Panc1 (cell line): Measurements from ENCODE around the gene FKBP4. TPM values are rescaled to one million over a fixed set of nuclear protein-coding genes. Genes with fewer than 3 reads are reported as not detected.

ENCODE experiments used
- ATAC-seq: fragments of 200-7000 bp; cut with Tn5 transposase; 2 replicates; pipeline ENCODE4 v1.9.1; 2020; ENCODE audit warnings: mild to moderate bottlenecking, moderate library complexity
- BruUV-seq: library from RNA; stranded (reverse); fragments of 400-500 nt; replicated peaks from 2 replicates; lab custom pipeline; 2021; lab: Mats Ljungman, UMichigan
- CTCF ChIA-PET: fragments of 300-600 bp; sonication (Branson Sonifier 250); formaldehyde crosslinking; loops from one replicate; lab custom pipeline; 2022; ENCODE audit warnings: antibody characterized with exemption; lab: Charles Lee
- POLR2A ChIA-PET: fragments of 300-600 bp; sonication (Branson Sonifier 250); formaldehyde crosslinking; loops from one replicate; lab custom pipeline; 2022; ENCODE audit warnings: antibody characterized with exemption; lab: Charles Lee
- DNase-seq: peaks from one replicate; pipeline ENCODE4 v3.0.0-alpha.2; 2010; ENCODE audit warnings: low read depth, low spot score
- H3K27ac ChIP-seq: 2 replicates; pipeline ENCODE4 v1.5.1; 2011; ENCODE audit warnings: mild to moderate bottlenecking, low read length, inconsistent platforms
- H3K27me3 ChIP-seq: fragments of 200-500 bp; sonication (Bioruptor generic); 2 replicates; pipeline ENCODE4 v1.6.0; 2014; ENCODE audit warnings: low read length, inconsistent platforms; ENCODE audit not compliant: control insufficient read depth, insufficient read depth
- H3K36me3 ChIP-seq: fragments of 200-500 bp; sonication (Bioruptor generic); 2 replicates; pipeline ENCODE4 v1.5.1; 2014; ENCODE audit warnings: inconsistent platforms, mild to moderate bottlenecking, low read length, moderate library complexity; ENCODE audit not compliant: control insufficient read depth, insufficient read depth
- H3K4me1 ChIP-seq: 2 replicates; pipeline ENCODE4 v1.5.1; 2011; ENCODE audit warnings: inconsistent platforms, mild to moderate bottlenecking, low read length, moderate library complexity; ENCODE audit not compliant: control insufficient read depth, insufficient read depth
- H3K4me3 ChIP-seq, 2 experiments: 2 replicates each; pipeline ENCODE4 v1.5.1; 2011 to 2012; ENCODE audit warnings: low read depth in 2 of 2, low read length in 2 of 2, mild to moderate bottlenecking in 2 of 2, inconsistent platforms in 1 of 2, moderate library complexity in 1 of 2
- H3K9me3 ChIP-seq: fragments of 200-500 bp; sonication (Bioruptor generic); 2 replicates; pipeline ENCODE4 v1.5.1; 2014; ENCODE audit warnings: low read depth, mild to moderate bottlenecking, inconsistent platforms, low read length, moderate library complexity; ENCODE audit not compliant: control insufficient read depth, insufficient read depth
- POLR2AphosphoS5 ChIP-seq: IDR thresholded peaks from 2 replicates; pipeline ENCODE4 v1.6.1; 2012; ENCODE audit warnings: mild to moderate bottlenecking, low read depth, low read length, moderate library complexity
- SIN3A ChIP-seq: IDR thresholded peaks from 2 replicates; pipeline ENCODE4 v1.6.1; 2012; ENCODE audit warnings: low read depth, mild to moderate bottlenecking, low read length, moderate library complexity, borderline replicate concordance; ENCODE audit not compliant: insufficient read depth
- TCF7L2 ChIP-seq: IDR thresholded peaks from 2 replicates; pipeline ENCODE4 v1.6.1; 2011; ENCODE audit warnings: mild to moderate bottlenecking, low read depth, low read length, inconsistent platforms
- in situ Hi-C: cut with HindIII; loops from 2 replicates; pipeline ENCODE4 v1.10.0; 2016; ENCODE audit warnings: low sequenced_read_pairs, low pct_unique_long_range_greater_than_20kb
- intact Hi-C: fragments of 100-400 bp; cut with micrococcal nuclease; formaldehyde crosslinking; loops from one replicate; pipeline ENCODE4 v1.10.0; 2022; ENCODE audit not compliant: unreplicated experiment
- total RNA-seq: library from RNA; stranded (reverse); gene quantifications from one replicate; pipeline ENCODE4 v1.2.1, GENCODE V29; 2021; ENCODE audit not compliant: unreplicated experiment
- TF ChIP-seq, protein P1 (sequence below), 2 experiments: IDR thresholded peaks; 2 replicates each; pipeline ENCODE4 v1.6.1; 2011 to 2012; ENCODE audit warnings: low read depth in 2 of 2, control low read depth in 1 of 2, low read length in 1 of 2, mild to moderate bottlenecking in 1 of 2, moderate library complexity in 1 of 2; ENCODE audit not compliant: insufficient read depth in 1 of 2
- TF ChIP-seq, protein P2 (sequence below): fragments of 450-650 bp; IDR thresholded peaks from 2 replicates; pipeline ENCODE4 v1.5.1; 2017; ENCODE audit warnings: mild to moderate bottlenecking

Gene FKBP4
- total RNA-seq, 1 experiment from 2014 or later: 64.9 TPM

DNA sequence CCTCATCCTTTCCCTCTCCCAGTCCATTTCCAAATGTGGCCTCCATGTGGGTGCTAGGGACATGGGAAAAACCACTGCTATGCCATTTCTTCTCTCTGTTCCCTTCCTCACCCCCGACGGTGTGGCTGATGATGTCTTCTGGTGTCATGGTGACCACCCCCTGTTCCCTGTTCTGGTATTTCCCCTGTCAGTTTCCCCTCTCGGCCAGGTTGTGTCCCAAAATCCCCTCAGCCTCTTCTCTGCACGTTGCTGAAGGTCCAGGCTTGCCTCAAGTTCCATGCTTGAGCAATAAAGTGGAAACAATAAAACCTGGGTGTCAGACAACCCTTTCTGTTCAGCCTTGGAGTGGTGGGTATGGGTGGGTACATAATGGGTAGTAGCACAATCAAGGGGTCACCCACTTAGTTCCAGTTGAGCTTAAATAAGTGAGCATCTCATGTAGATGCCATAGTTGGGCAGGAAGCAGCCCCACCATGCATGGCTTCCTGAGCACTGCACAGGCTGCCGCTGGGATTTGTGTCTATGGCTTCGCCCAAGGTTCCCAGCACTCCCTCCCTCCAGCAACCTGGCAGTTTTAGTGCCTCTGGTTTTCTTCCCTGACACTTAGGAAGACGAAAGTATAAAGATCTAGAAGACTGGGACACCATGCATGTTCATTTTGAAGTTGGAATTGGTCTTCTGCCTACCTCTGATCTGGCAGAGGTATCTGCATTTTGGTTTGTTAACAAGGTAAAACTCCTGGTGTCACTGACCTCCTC, 9.0 kb downstream of the FKBP4 start:
- CTCF ChIA-PET: no interaction called here
- TSS peak; percentile 95 for BruUV-seq
- Histone ChIP-seq H3K4me1 (no peaks in the 10 kb centered on the region), H3K36me3 (peaks cover 13% of the 10 kb centered on the region), H3K27ac (no peak overlapping the region), H3K27me3 (no peaks in the 10 kb centered on the region), H3K4me3 (no peak overlapping the region), H3K9me3 (no peaks in the 10 kb centered on the region)
- intact Hi-C loops (no loop called here), in situ Hi-C loops (no loop called here)
- TF ChIP-seq, protein P1, sequence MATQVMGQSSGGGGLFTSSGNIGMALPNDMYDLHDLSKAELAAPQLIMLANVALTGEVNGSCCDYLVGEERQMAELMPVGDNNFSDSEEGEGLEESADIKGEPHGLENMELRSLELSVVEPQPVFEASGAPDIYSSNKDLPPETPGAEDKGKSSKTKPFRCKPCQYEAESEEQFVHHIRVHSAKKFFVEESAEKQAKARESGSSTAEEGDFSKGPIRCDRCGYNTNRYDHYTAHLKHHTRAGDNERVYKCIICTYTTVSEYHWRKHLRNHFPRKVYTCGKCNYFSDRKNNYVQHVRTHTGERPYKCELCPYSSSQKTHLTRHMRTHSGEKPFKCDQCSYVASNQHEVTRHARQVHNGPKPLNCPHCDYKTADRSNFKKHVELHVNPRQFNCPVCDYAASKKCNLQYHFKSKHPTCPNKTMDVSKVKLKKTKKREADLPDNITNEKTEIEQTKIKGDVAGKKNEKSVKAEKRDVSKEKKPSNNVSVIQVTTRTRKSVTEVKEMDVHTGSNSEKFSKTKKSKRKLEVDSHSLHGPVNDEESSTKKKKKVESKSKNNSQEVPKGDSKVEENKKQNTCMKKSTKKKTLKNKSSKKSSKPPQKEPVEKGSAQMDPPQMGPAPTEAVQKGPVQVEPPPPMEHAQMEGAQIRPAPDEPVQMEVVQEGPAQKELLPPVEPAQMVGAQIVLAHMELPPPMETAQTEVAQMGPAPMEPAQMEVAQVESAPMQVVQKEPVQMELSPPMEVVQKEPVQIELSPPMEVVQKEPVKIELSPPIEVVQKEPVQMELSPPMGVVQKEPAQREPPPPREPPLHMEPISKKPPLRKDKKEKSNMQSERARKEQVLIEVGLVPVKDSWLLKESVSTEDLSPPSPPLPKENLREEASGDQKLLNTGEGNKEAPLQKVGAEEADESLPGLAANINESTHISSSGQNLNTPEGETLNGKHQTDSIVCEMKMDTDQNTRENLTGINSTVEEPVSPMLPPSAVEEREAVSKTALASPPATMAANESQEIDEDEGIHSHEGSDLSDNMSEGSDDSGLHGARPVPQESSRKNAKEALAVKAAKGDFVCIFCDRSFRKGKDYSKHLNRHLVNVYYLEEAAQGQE (IDR thresholded peaks at IDR 0.05; ENCODE audit: insufficient read depth in 1 of 2, low read depth in 2 of 2, low read length in 1 of 2): no peak
- TF ChIP-seq, protein P2, sequence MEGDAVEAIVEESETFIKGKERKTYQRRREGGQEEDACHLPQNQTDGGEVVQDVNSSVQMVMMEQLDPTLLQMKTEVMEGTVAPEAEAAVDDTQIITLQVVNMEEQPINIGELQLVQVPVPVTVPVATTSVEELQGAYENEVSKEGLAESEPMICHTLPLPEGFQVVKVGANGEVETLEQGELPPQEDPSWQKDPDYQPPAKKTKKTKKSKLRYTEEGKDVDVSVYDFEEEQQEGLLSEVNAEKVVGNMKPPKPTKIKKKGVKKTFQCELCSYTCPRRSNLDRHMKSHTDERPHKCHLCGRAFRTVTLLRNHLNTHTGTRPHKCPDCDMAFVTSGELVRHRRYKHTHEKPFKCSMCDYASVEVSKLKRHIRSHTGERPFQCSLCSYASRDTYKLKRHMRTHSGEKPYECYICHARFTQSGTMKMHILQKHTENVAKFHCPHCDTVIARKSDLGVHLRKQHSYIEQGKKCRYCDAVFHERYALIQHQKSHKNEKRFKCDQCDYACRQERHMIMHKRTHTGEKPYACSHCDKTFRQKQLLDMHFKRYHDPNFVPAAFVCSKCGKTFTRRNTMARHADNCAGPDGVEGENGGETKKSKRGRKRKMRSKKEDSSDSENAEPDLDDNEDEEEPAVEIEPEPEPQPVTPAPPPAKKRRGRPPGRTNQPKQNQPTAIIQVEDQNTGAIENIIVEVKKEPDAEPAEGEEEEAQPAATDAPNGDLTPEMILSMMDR: no peak
- no peak for TF ChIP-seq SIN3A
- no peak for TF ChIP-seq TCF7L2
- no peak for TF ChIP-seq POLR2AphosphoS5
- no peak for ATAC-seq
- no peak for DNase-seq
- POLR2A ChIA-PET: interaction anchor here (0.6 kb wide), 1 partner anchor 39 kb away, joined by 3 read pairs; no protein-coding TSS in a partner anchor

DNA sequence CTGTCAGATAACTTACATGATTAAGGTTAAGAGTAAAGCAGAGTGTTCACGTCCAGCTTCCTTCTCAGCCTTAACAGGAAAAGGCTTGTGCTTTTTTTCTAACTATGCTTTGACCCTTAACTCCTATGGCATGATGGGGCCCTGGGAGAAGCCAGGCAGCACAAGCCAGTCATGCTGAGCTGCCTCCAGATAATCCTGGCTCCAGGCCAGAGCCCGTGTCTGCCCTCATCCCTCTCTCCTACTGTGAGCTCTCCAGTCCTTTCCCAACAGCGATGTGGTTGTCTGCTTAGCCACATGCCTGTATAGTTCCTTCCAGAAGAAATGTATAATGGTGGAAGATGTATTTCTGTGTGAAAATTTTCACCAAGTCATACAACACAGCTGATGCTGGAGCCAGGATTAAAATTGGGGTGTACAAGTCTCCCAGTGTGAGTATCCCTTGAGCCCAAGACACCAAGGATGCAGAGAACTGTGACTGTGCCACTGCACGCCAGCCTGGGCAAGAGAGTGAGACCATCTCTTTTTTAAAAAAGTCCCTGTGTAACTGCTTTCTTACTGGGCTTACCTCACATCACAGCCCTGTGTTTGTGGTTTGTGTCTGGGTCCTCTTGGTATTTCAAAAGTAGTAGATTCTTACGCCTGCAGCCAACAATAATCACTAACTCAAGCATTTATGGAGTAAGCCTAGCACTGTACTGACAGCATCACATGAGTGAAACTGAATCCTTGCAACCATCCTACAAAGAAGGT, 9.8 kb downstream of the FKBP4 start:
- no peaks in the 10 kb centered on the region for H3K9me3 ChIP-seq
- H3K4me1 ChIP-seq: no peaks in the 10 kb centered on the region
- no peak for ATAC-seq
- BruUV-seq: no TSS peak
- DNase-seq: no peak
- POLR2A ChIA-PET: interaction anchor here (0.6 kb wide), 1 partner anchor 38 kb away, joined by 3 read pairs; no protein-coding TSS in a partner anchor
- no peak overlapping the region for H3K27ac ChIP-seq
- H3K27me3 ChIP-seq: no peaks in the 10 kb centered on the region
- in situ Hi-C loops: no loop called here
- peaks cover 13% of the 10 kb centered on the region for H3K36me3 ChIP-seq
- TF ChIP-seq, protein P1 (IDR thresholded peaks at IDR 0.05; ENCODE audit: insufficient read depth in 1 of 2, low read depth in 2 of 2, low read length in 1 of 2): no peak
- CTCF ChIA-PET: no interaction called here
- intact Hi-C loops: no loop called here
- no peak overlapping the region for H3K4me3 ChIP-seq
